ENCODE data around the gene ARAP2.

The ARAP2 gene

DNA sequence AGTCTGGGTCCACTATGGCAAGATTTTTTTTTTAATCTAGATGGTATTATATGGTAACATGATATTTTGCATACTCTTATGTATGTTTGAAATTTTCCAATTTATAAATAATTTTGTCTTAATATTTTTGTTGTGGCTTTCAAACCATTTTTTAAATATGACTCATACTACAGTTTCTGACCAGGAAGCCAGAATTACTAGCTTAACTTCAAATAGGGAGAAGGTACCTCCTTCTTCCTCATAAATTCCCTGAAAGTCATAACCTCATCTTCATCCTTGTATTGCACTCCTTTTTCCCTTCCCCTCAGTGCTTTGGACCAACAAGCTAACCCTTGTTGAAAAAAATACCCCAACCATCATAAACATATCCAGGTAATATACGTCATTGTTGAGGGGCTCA is 21.6 kb downstream of the ARAP2 start:
- no peak for DNase-seq
- H3K4me1 Mint-ChIP-seq, result peaks cover 5% of the 10 kb centered on the region
- TF ChIP-seq, protein P1, sequence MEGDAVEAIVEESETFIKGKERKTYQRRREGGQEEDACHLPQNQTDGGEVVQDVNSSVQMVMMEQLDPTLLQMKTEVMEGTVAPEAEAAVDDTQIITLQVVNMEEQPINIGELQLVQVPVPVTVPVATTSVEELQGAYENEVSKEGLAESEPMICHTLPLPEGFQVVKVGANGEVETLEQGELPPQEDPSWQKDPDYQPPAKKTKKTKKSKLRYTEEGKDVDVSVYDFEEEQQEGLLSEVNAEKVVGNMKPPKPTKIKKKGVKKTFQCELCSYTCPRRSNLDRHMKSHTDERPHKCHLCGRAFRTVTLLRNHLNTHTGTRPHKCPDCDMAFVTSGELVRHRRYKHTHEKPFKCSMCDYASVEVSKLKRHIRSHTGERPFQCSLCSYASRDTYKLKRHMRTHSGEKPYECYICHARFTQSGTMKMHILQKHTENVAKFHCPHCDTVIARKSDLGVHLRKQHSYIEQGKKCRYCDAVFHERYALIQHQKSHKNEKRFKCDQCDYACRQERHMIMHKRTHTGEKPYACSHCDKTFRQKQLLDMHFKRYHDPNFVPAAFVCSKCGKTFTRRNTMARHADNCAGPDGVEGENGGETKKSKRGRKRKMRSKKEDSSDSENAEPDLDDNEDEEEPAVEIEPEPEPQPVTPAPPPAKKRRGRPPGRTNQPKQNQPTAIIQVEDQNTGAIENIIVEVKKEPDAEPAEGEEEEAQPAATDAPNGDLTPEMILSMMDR (IDR thresholded peaks at IDR 0.05), result no peak
- H3K4me3 Mint-ChIP-seq, result no peak overlapping the region
- H3K9me3 Mint-ChIP-seq, result no peaks in the 10 kb centered on the region
- no peaks in the 10 kb centered on the region for H3K36me3 Mint-ChIP-seq (ENCODE audit: low read depth)
- peaks cover 3% of the 10 kb centered on the region for H3K27me3 Mint-ChIP-seq (ENCODE audit: low read depth, poor library complexity)
- H3K27ac Mint-ChIP-seq, result no peak overlapping the region

- Mint-ChIP-seq H3K27me3 (ENCODE audit: low read depth, poor library complexity) (peaks cover 3% of the 10 kb centered on the region), H3K27ac (no peak overlapping the region), H3K9me3 (no peaks in the 10 kb centered on the region), H3K36me3 (ENCODE audit: low read depth) (no peaks in the 10 kb centered on the region), H3K4me1 (no peaks in the 10 kb centered on the region), H3K4me3 (no peak overlapping the region)
- TF ChIP-seq, protein P1 (IDR thresholded peaks at IDR 0.05), result no peak
- DNase-seq, result no peak
Observed at GRCh38 chr4:36220776-36221175, 23.5 kb downstream of the ARAP2 start.

DNA sequence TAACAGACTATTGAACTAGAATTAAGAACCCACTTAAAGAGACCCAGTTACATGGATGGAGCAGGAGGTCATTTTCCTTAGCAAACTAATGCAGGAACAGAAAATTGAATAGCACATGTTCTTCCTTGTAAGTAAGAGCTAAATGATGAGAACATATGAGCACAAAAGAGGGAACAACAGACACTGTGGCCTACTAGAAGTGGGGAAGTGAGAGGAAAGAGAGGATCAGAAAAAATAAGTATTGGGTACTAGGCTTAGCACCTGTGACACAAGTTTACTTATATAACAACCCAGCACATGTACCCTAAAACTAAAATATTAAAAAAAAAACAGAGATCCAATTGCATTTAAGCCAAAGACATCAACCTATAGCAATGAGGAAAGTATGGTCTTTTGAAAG is 26.2 kb downstream of the ARAP2 start:
- Mint-ChIP-seq H3K4me3 (no peak overlapping the region), H3K27me3 (ENCODE audit: low read depth, poor library complexity) (peaks cover 3% of the 10 kb centered on the region), H3K36me3 (ENCODE audit: low read depth) (no peaks in the 10 kb centered on the region), H3K4me1 (no peaks in the 10 kb centered on the region), H3K9me3 (no peaks in the 10 kb centered on the region), H3K27ac (no peak overlapping the region)
- TF ChIP-seq, protein P1 (IDR thresholded peaks at IDR 0.05), result no peak
- DNase-seq, result no peak

DNA sequence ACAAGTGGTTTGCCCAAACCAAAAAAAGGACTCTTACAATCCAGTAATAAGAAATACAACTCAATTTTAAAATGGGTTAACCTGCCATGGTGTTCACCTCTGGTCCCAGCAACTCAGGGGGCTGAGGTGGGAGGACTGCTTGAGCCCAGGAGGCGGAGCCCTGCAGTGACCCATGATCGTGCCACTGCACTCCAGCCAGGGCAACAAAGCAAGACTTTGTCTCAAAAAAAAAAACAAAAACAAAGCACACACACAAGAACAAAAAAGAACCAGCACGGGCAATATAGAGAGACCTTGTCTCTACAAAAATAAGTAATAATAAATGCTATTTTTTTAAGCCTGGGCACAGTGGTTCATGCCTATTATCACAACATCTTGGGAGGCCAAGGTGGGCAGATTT is 28.7 kb downstream of the ARAP2 start:
- no peaks in the 10 kb centered on the region for H3K27me3 Mint-ChIP-seq (ENCODE audit: low read depth, poor library complexity)
- H3K9me3 Mint-ChIP-seq, result no peaks in the 10 kb centered on the region
- no peaks in the 10 kb centered on the region for H3K4me1 Mint-ChIP-seq
- no peak for DNase-seq
- H3K36me3 Mint-ChIP-seq (ENCODE audit: low read depth), result no peaks in the 10 kb centered on the region
- TF ChIP-seq, protein P1 (IDR thresholded peaks at IDR 0.05), result no peak
- no peak overlapping the region for H3K27ac Mint-ChIP-seq
- H3K4me3 Mint-ChIP-seq, result no peak overlapping the region

DNA sequence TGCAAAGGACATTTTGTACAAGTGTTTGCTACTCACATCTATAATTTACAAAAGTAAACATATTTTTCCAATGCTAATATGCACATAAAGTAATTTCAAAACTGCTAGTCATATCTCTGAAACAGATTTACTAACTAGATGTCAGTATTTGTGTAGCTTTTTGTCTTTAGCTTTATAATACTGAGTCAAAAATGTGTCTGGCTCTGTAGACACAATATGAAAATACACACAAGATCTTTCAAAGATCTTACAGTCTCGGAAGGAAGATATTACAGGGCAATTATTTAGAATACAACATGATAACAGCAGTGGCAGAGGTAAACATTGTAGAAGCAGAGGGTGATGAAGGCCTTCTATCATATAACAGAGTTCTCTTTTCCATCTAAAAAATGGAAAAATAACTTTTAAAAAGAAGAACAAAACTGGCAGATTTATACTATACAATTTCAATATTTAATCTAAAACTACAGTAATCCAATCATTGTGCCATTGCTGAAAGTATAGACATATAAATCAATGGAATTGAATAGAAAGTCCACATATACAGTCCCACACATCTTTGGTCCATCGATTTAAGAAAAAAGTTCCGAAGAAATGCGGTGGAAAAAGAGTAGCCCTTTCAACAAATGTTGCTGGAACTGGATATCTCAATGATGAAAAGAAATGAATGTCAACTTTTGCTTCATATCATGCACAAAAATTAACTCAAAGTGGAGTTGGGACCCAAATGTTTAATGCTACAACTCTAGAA is 29.4 kb downstream of the ARAP2 start:
- no peaks in the 10 kb centered on the region for H3K36me3 Mint-ChIP-seq (ENCODE audit: low read depth)
- no peaks in the 10 kb centered on the region for H3K4me1 Mint-ChIP-seq
- no peak for DNase-seq
- no peaks in the 10 kb centered on the region for H3K9me3 Mint-ChIP-seq
- H3K27ac Mint-ChIP-seq, result no peak overlapping the region
- H3K4me3 Mint-ChIP-seq, result no peak overlapping the region
- H3K27me3 Mint-ChIP-seq (ENCODE audit: low read depth, poor library complexity), result no peaks in the 10 kb centered on the region
- TF ChIP-seq, protein P1 (IDR thresholded peaks at IDR 0.05), result no peak

GRCh38 chr4:36213977-36214376 is 30.3 kb downstream of the ARAP2 start:
- Mint-ChIP-seq H3K4me3 (no peak overlapping the region), H3K9me3 (no peaks in the 10 kb centered on the region), H3K27me3 (ENCODE audit: low read depth, poor library complexity) (no peaks in the 10 kb centered on the region), H3K4me1 (no peaks in the 10 kb centered on the region), H3K27ac (no peak overlapping the region), H3K36me3 (ENCODE audit: low read depth) (no peaks in the 10 kb centered on the region)
- TF ChIP-seq, protein P1 (IDR thresholded peaks at IDR 0.05), result no peak
- no peak for DNase-seq
